Neural crest cell (in vitro differentiated cells): ENCODE data around the gene RPL22L1. TPM values are rescaled to one million over a fixed set of nuclear protein-coding genes. Genes with fewer than 3 reads are reported as not detected.

ENCODE experiments used
- DNase-seq: peaks from one replicate; pipeline ENCODE4 v3.0.0; 2021; ENCODE audit warnings: low read depth, mixed read lengths, low spot score
- H3K27ac Mint-ChIP-seq: one replicate; pipeline ENCODE4 v1.8.0; 2021; ENCODE audit warnings: mild to moderate bottlenecking, mixed read lengths; ENCODE audit not compliant: unreplicated experiment
- H3K27me3 Mint-ChIP-seq: 2 replicates; pipeline ENCODE4 v1.8.0; 2021; ENCODE audit warnings: low read depth, mild to moderate bottlenecking, mixed read lengths
- H3K36me3 Mint-ChIP-seq: 2 replicates; pipeline ENCODE4 v1.8.0; 2021; ENCODE audit warnings: low read depth, mild to moderate bottlenecking, mixed read lengths
- H3K4me1 Mint-ChIP-seq: 2 replicates; pipeline ENCODE4 v1.8.0; 2021; ENCODE audit warnings: mixed read lengths
- H3K4me3 Mint-ChIP-seq: one replicate; pipeline ENCODE4 v1.8.0; 2021; ENCODE audit warnings: mild to moderate bottlenecking, mixed read lengths
- H3K9me3 Mint-ChIP-seq: 2 replicates; pipeline ENCODE4 v1.8.0; 2021; ENCODE audit warnings: mixed read lengths
- total RNA-seq: library from RNA; stranded (reverse); gene quantifications from 2 replicates; pipeline ENCODE4 v1.2.1, GENCODE V29; 2021
- TF ChIP-seq, protein P1 (sequence below): fragments of 200-600 bp; sonication (generic); conservative IDR thresholded peaks from 2 replicates; pipeline ENCODE4 v1.5.0; 2021; ENCODE audit warnings: antibody characterized with exemption, mild to moderate bottlenecking

The RPL22L1 gene
- total RNA-seq, 1 donor from 2014 or later: 89.6 TPM

DNA sequence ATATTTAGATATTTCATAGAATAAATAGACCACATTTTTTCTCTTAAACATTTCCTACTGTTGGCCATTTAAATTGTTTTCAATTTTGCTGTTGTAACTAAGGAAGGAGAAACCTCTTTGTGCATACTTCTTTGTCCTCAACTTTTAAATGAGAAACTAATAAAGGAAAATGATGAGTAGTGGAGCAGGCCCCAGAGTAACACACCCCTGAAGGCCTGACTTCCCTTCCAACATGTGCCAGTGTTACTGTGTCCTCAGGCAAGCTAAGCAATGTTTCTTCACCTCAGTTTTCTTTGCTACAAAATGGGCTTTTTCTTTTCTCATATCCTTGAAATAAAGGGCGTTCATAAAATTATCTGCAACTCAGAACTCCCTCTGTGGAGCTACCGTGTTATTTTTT, 53.7 kb downstream of the RPL22L1 start:
- no peak overlapping the region for H3K27ac Mint-ChIP-seq
- no peaks in the 10 kb centered on the region for H3K9me3 Mint-ChIP-seq
- H3K27me3 Mint-ChIP-seq: peaks cover 44% of the 10 kb centered on the region
- no peak for DNase-seq
- H3K4me1 Mint-ChIP-seq: peaks cover 6% of the 10 kb centered on the region
- TF ChIP-seq, protein P1, sequence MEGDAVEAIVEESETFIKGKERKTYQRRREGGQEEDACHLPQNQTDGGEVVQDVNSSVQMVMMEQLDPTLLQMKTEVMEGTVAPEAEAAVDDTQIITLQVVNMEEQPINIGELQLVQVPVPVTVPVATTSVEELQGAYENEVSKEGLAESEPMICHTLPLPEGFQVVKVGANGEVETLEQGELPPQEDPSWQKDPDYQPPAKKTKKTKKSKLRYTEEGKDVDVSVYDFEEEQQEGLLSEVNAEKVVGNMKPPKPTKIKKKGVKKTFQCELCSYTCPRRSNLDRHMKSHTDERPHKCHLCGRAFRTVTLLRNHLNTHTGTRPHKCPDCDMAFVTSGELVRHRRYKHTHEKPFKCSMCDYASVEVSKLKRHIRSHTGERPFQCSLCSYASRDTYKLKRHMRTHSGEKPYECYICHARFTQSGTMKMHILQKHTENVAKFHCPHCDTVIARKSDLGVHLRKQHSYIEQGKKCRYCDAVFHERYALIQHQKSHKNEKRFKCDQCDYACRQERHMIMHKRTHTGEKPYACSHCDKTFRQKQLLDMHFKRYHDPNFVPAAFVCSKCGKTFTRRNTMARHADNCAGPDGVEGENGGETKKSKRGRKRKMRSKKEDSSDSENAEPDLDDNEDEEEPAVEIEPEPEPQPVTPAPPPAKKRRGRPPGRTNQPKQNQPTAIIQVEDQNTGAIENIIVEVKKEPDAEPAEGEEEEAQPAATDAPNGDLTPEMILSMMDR: no peak
- H3K4me3 Mint-ChIP-seq: no peak overlapping the region
- no peaks in the 10 kb centered on the region for H3K36me3 Mint-ChIP-seq

DNA sequence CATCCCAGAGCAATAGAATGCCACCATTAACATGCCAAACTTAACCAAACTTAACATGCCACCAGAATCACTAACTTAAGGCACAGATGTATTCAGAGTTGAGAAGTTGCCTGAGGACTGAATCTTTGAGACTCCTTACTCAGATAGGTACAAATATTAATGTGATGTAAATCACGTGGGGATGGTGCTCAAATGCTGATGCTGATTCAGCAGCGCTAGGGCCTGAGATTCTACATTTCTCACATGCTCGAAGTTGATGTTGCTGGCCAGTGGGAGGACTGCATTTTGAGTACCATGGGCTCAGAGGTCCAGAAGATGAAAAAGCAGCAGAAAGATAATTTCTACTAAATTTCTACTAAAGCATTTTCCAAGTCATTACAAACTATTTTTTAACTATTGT, 54.1 kb downstream of the RPL22L1 start:
- TF ChIP-seq, protein P1: no peak
- Mint-ChIP-seq H3K27ac (no peak overlapping the region), H3K4me3 (no peak overlapping the region), H3K27me3 (peaks cover 46% of the 10 kb centered on the region), H3K36me3 (no peaks in the 10 kb centered on the region), H3K4me1 (peaks cover 6% of the 10 kb centered on the region), H3K9me3 (no peaks in the 10 kb centered on the region)
- no peak for DNase-seq

DNA sequence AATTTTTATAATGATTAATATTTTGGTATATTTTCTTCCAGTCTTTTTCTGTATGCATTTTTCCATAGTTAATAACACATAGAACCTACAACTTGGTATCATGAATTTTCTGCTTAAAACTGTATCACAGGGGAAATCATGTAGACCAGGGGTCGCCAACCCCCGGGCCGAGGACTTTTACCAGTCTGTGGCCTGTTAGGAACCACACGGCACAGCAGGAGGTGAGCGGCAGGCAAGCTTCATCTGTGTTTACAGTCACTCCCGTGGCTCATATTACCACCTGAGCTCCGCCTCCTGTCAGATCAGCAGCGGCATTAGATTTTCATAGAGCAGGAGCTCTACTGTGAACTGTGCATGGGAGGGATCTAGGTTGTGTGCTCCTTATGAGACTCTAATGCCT, 54.7 kb downstream of the RPL22L1 start:
- Mint-ChIP-seq H3K27ac (no peak overlapping the region), H3K4me3 (no peak overlapping the region), H3K9me3 (no peaks in the 10 kb centered on the region), H3K4me1 (peaks cover 6% of the 10 kb centered on the region), H3K36me3 (no peaks in the 10 kb centered on the region), H3K27me3 (peaks cover 46% of the 10 kb centered on the region)
- TF ChIP-seq, protein P1: no peak
- no peak for DNase-seq

Other genes with a start within 250 kb of the RPL22L1 start
- gene EIF5A2, start 38.4 kb upstream of the RPL22L1 start, total RNA-seq: 6.0 and 8.8 TPM in 2 replicates
- not detected in 2 replicates for gene SLC2A2, start 156.5 kb upstream of the RPL22L1 start, total RNA-seq